ENCODE measurements around the gene HOXA13. TPM values are rescaled to one million over a fixed set of nuclear protein-coding genes. Genes with fewer than 3 reads are reported as not detected.

Gene HOXA13
- polyA plus RNA-seq: not detected in 2 replicates
- not detected in 2 replicates for polyA minus RNA-seq

DNA sequence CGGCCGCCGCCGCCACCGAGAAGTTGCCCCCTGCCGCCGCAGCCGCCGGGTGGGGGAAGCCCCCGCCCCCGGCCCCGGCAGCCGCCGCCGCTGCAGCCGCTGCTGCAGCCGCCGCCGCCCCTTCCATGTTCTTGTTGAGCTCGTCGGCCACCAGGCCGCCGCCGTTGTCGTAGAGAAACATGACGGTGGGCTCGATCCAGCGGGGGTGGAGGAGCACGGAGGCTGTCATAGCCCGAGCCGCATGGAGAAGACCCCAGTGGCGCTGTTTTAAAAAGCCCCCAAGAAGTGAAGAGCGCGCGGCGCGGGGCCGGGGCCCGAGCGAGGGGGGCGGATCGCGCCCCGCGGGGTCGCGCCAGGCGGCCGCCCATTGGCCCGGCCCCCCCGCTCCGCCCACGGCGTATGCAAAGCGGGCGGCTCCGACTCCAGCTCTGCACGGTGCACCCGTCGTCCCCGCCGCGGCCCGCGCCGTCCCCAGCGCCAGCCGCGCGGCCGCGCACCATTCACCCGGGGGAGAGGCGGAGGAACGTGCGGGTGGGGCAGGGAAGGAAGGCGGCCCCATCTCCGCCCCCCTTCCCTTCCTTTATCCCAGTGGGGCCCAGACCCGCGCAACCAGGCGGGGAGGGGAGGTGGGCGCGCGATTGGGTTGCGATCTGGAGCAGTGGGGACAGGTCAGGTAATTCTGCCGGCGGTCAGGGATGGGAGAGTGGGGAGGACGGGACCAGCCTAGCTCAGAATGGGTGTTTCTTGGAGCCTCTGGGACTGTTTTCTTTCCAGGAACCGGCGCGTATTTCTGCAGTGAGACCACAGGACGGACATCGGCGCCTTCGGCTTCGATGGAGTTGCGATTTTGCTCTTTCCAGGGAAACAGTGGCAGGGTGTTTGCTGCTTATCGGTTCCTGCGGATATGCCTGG, at the start of gene HOXA13:
Gene HOXA13 (minus strand): TSS at position 243 of the 912 bp plus-strand sequence. CDS start 14 bp downstream, at position 229.
- no peak within 1 kb of the TSS for H3K4me2 ChIP-seq (ENCODE audit: low read length)

DNA sequence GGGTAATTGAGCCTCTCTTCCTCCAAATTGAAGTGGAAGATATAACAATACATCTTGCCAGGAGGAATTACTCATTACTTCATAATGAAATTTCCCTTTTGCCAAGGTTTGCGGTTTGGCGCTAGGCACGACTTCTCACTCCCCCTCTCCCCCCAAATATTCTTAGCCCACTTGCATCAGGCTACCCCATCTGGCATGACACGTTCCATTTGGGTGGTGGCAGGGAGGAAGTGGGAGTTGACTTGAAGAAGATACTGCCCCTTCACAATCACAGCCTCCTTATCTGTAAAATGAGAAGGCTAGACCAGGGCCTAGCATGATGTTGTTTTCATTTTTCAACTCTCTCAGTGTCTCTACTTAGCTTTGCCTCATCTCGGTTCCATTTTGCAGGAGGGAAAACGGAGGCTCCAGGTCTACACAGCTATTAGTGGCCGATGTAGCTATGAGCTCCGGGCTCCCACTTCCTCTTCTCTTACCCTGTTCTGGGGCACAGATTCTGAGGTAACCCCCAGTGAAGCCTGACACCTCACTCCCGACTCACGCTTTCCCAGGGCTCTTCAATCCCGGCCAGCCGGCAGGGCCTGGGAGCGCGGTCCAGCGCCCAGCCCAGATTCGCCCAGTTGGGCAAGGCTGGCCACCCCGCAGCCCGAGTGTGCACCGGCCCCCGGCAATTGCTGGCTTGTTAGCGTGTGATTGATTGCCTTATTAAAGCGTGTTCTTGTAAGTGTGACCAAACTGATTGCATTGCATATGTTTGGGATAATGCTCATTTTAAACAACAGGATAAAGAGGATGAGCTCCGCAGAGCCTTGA, 49.2 kb upstream of the HOXA13 start:
- H3K27ac ChIP-seq (ENCODE audit: low read length): no peak overlapping the region
- H3F3A ChIP-seq (ENCODE audit: insufficient read depth, low read length, poor library complexity, severe bottlenecking): no peaks in the 10 kb centered on the region
- no peaks in the 10 kb centered on the region for H3K36me3 ChIP-seq (ENCODE audit: insufficient read depth, low read length)
- H3K9me2 ChIP-seq (ENCODE audit: insufficient read depth, low read length): no peaks in the 10 kb centered on the region
- no peak overlapping the region for H2AFZ ChIP-seq (ENCODE audit: low read depth, low read length)
- peaks cover 4% of the 10 kb centered on the region for H3K9me3 ChIP-seq (ENCODE audit: low read length)
- no peaks in the 10 kb centered on the region for H3K79me2 ChIP-seq (replicated peaks; ENCODE audit: insufficient read depth, low read length)
- no peak overlapping the region for H3K4me2 ChIP-seq (ENCODE audit: low read length)
- peaks cover 100% of the 10 kb centered on the region for H3K27me3 ChIP-seq (ENCODE audit: insufficient read depth, low read depth, low read length)
- no peaks in the 10 kb centered on the region for H4K20me1 ChIP-seq (ENCODE audit: insufficient read depth)
- no peak overlapping the region for H3K4me3 ChIP-seq (ENCODE audit: low read length)
- TF ChIP-seq POLR2AphosphoS5 (IDR thresholded peaks at IDR 0.05): no peak
- TF ChIP-seq, protein P1, sequence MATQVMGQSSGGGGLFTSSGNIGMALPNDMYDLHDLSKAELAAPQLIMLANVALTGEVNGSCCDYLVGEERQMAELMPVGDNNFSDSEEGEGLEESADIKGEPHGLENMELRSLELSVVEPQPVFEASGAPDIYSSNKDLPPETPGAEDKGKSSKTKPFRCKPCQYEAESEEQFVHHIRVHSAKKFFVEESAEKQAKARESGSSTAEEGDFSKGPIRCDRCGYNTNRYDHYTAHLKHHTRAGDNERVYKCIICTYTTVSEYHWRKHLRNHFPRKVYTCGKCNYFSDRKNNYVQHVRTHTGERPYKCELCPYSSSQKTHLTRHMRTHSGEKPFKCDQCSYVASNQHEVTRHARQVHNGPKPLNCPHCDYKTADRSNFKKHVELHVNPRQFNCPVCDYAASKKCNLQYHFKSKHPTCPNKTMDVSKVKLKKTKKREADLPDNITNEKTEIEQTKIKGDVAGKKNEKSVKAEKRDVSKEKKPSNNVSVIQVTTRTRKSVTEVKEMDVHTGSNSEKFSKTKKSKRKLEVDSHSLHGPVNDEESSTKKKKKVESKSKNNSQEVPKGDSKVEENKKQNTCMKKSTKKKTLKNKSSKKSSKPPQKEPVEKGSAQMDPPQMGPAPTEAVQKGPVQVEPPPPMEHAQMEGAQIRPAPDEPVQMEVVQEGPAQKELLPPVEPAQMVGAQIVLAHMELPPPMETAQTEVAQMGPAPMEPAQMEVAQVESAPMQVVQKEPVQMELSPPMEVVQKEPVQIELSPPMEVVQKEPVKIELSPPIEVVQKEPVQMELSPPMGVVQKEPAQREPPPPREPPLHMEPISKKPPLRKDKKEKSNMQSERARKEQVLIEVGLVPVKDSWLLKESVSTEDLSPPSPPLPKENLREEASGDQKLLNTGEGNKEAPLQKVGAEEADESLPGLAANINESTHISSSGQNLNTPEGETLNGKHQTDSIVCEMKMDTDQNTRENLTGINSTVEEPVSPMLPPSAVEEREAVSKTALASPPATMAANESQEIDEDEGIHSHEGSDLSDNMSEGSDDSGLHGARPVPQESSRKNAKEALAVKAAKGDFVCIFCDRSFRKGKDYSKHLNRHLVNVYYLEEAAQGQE (IDR thresholded peaks at IDR 0.05; ENCODE audit: borderline replicate concordance): no peak
- TF ChIP-seq EZH2 (IDR thresholded peaks at IDR 0.05; ENCODE audit: borderline replicate concordance, insufficient read depth, low read length, poor library complexity, severe bottlenecking): no peak
- no peak for TF ChIP-seq EP300 (conservative IDR thresholded peaks at IDR 0.05; ENCODE audit: poor library complexity, severe bottlenecking)
- TF ChIP-seq RAD21 (conservative IDR thresholded peaks at IDR 0.05): no peak
- TF ChIP-seq, protein P2, sequence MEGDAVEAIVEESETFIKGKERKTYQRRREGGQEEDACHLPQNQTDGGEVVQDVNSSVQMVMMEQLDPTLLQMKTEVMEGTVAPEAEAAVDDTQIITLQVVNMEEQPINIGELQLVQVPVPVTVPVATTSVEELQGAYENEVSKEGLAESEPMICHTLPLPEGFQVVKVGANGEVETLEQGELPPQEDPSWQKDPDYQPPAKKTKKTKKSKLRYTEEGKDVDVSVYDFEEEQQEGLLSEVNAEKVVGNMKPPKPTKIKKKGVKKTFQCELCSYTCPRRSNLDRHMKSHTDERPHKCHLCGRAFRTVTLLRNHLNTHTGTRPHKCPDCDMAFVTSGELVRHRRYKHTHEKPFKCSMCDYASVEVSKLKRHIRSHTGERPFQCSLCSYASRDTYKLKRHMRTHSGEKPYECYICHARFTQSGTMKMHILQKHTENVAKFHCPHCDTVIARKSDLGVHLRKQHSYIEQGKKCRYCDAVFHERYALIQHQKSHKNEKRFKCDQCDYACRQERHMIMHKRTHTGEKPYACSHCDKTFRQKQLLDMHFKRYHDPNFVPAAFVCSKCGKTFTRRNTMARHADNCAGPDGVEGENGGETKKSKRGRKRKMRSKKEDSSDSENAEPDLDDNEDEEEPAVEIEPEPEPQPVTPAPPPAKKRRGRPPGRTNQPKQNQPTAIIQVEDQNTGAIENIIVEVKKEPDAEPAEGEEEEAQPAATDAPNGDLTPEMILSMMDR (IDR thresholded peaks at IDR 0.05; ENCODE audit: poor library complexity, severe bottlenecking): no peak
- no peak for TF ChIP-seq TAF1 (IDR thresholded peaks at IDR 0.05; ENCODE audit: low read depth)
- TF ChIP-seq SMC3 (conservative IDR thresholded peaks at IDR 0.05; ENCODE audit: poor library complexity): no peak
- no peak overlapping the region for H3K9ac ChIP-seq (ENCODE audit: low read length)

More for the DNA sequence above, at the start of gene HOXA13:
- Histone ChIP-seq H3K27ac (ENCODE audit: low read length) (no peak within 1 kb of the TSS), H3K9ac (ENCODE audit: low read length) (no peak within 1 kb of the TSS), H4K20me1 (ENCODE audit: insufficient read depth) (no peaks in the 10 kb centered on the region), H2AFZ (ENCODE audit: low read depth, low read length) (no peak within 1 kb of the TSS), H3K9me3 (ENCODE audit: low read length) (no peaks in the 10 kb centered on the region), H3K36me3 (ENCODE audit: insufficient read depth, low read length) (no peaks in the 10 kb centered on the region), H3K4me3 (ENCODE audit: low read length) (peak within 1 kb of the TSS; percentile 56), H3K79me2 (replicated peaks; ENCODE audit: insufficient read depth, low read length) (no peaks in the 10 kb centered on the region), H3K27me3 (ENCODE audit: insufficient read depth, low read depth, low read length) (peaks cover 93% of the 10 kb centered on the region), H3K9me2 (ENCODE audit: insufficient read depth, low read length) (no peaks in the 10 kb centered on the region), H3F3A (ENCODE audit: insufficient read depth, low read length, poor library complexity, severe bottlenecking) (no peaks in the 10 kb centered on the region)
- TF ChIP-seq EZH2 (IDR thresholded peaks at IDR 0.05; ENCODE audit: borderline replicate concordance, insufficient read depth, low read length, poor library complexity, severe bottlenecking) (peak; percentile 80), MXI1 (conservative IDR thresholded peaks at IDR 0.05; ENCODE audit: poor library complexity, severe bottlenecking) (no peak)
- TF ChIP-seq, protein P2 (IDR thresholded peaks at IDR 0.05; ENCODE audit: poor library complexity, severe bottlenecking): no peak

Measured in neural cell (in vitro differentiated cells).